PC-9 (cell line): ENCODE results near the gene ZNF148. TPM values are rescaled to one million over a fixed set of nuclear protein-coding genes. Genes with fewer than 3 reads are reported as not detected.

Experiments
- BruUV-seq: library from RNA; stranded (reverse); fragments of 400-500 nt; replicated peaks from 2 replicates; lab custom pipeline; 2021; lab: Mats Ljungman, UMichigan
- CTCF ChIA-PET: fragments of 300-600 bp; sonication (Branson Sonifier 250); formaldehyde crosslinking; loops from one replicate; lab custom pipeline; 2022; ENCODE audit warnings: antibody characterized with exemption; lab: Charles Lee
- POLR2A ChIA-PET: fragments of 300-600 bp; sonication (Branson Sonifier 250); formaldehyde crosslinking; loops from one replicate; lab custom pipeline; 2022; ENCODE audit warnings: antibody characterized with exemption; ENCODE audit not compliant: unreplicated experiment; lab: Charles Lee
- DNase-seq, 2 experiments: peaks; one replicate each; pipeline versions ENCODE4 v3.0.0 to v3.0.0-alpha.2; 2015 to 2022; ENCODE audit warnings: mixed read lengths in 1 of 2
- H2AFZ ChIP-seq: fragments of 200-600 bp; sonication (generic); 2 replicates; pipeline ENCODE4 v1.8.1; 2017; ENCODE audit warnings: antibody characterized with exemption
- H3F3A ChIP-seq: fragments of 200-600 bp; sonication (generic); 2 replicates; pipeline ENCODE4 v1.8.1; 2017; ENCODE audit warnings: antibody characterized with exemption, mild to moderate bottlenecking, low read depth; ENCODE audit not compliant: insufficient read depth
- H3K27ac ChIP-seq: fragments of 200-600 bp; sonication (generic); 2 replicates; pipeline ENCODE4 v1.6.1; 2016; ENCODE audit warnings: mixed run types
- H3K27me3 ChIP-seq: fragments of 200-600 bp; sonication (generic); 2 replicates; pipeline ENCODE4 v1.6.1; 2016; ENCODE audit warnings: low read depth, mixed run types; ENCODE audit not compliant: insufficient read depth
- H3K36me3 ChIP-seq: fragments of 200-600 bp; sonication (generic); 2 replicates; pipeline ENCODE4 v1.6.1; 2016; ENCODE audit warnings: low read depth, mixed run types
- H3K4me1 ChIP-seq: fragments of 200-600 bp; sonication (generic); replicated peaks from 2 replicates; pipeline ENCODE4 v1.6.1; 2016; ENCODE audit warnings: mixed run types; ENCODE audit not compliant: insufficient read depth
- H3K4me2 ChIP-seq: fragments of 200-600 bp; sonication (generic); 2 replicates; pipeline ENCODE4 v1.6.1; 2017; ENCODE audit warnings: mixed run types
- H3K4me3 ChIP-seq: fragments of 200-600 bp; sonication (generic); 2 replicates; pipeline ENCODE4 v1.6.1; 2016; ENCODE audit warnings: mixed run types
- H3K79me2 ChIP-seq: fragments of 200-600 bp; sonication (generic); 2 replicates; pipeline ENCODE4 v1.6.1; 2017; ENCODE audit warnings: low read depth, mixed run types
- H3K9me2 ChIP-seq: fragments of 200-600 bp; sonication (generic); 2 replicates; pipeline ENCODE4 v1.8.1; 2017; ENCODE audit warnings: mild to moderate bottlenecking; ENCODE audit not compliant: insufficient read depth
- H3K9me3 ChIP-seq: fragments of 200-600 bp; sonication (generic); 2 replicates; pipeline ENCODE4 v1.8.1; 2016; ENCODE audit warnings: low read depth; ENCODE audit not compliant: insufficient read depth
- H4K20me1 ChIP-seq: fragments of 200-600 bp; sonication (generic); 2 replicates; pipeline ENCODE4 v1.8.1; 2017; ENCODE audit not compliant: insufficient read depth
- EZH2 ChIP-seq: fragments of 200-600 bp; sonication (generic); IDR thresholded peaks from 2 replicates; pipeline ENCODE4 v1.8.0; 2017; ENCODE audit warnings: antibody characterized with exemption, low read depth
- intact Hi-C: fragments of 100-400 bp; cut with micrococcal nuclease; formaldehyde crosslinking; loops from one replicate; pipeline ENCODE4 v1.10.0; 2022; ENCODE audit not compliant: unreplicated experiment
- total RNA-seq: library from RNA; stranded (reverse); gene quantifications from 2 replicates; pipeline ENCODE4 v1.2.3, GENCODE V29; 2021
- TF ChIP-seq, protein P1 (sequence below): fragments of 200-600 bp; sonication (generic); conservative IDR thresholded peaks from 2 replicates; pipeline ENCODE4 v1.6.1; 2017; ENCODE audit warnings: mixed run types, antibody characterized with exemption, mild to moderate bottlenecking, moderate library complexity

ZNF148 gene
- total RNA-seq, 1 experiment from 2014 or later = 62.6 TPM

GRCh38 chr3:125322917-125323316 lies 52.2 kb downstream of the ZNF148 start:
- H3K36me3 ChIP-seq = peaks cover 24% of the 10 kb centered on the region; the same call in 1 of the 2 replicates
- intact Hi-C loops = no loop called here
- H3K9me3 ChIP-seq = peaks cover 3% of the 10 kb centered on the region; the same call in 1 of the 2 replicates
- DNase-seq = no peak
- no peaks in the 10 kb centered on the region; the same call in none of the 2 replicates for H4K20me1 ChIP-seq
- no peaks in the 10 kb centered on the region for H3K4me1 ChIP-seq
- ChIA-PET CTCF (no interaction called here), POLR2A (no interaction called here)
- no peak overlapping the region for H3K27ac ChIP-seq
- H3K9me2 ChIP-seq = no peaks in the 10 kb centered on the region
- H3K79me2 ChIP-seq = peaks cover 22% of the 10 kb centered on the region; the same call in 1 of the 2 replicates
- no TSS peak for BruUV-seq
- no peak overlapping the region for H3K4me3 ChIP-seq
- TF ChIP-seq, protein P1, sequence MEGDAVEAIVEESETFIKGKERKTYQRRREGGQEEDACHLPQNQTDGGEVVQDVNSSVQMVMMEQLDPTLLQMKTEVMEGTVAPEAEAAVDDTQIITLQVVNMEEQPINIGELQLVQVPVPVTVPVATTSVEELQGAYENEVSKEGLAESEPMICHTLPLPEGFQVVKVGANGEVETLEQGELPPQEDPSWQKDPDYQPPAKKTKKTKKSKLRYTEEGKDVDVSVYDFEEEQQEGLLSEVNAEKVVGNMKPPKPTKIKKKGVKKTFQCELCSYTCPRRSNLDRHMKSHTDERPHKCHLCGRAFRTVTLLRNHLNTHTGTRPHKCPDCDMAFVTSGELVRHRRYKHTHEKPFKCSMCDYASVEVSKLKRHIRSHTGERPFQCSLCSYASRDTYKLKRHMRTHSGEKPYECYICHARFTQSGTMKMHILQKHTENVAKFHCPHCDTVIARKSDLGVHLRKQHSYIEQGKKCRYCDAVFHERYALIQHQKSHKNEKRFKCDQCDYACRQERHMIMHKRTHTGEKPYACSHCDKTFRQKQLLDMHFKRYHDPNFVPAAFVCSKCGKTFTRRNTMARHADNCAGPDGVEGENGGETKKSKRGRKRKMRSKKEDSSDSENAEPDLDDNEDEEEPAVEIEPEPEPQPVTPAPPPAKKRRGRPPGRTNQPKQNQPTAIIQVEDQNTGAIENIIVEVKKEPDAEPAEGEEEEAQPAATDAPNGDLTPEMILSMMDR = no peak
- no peak for TF ChIP-seq EZH2
- no peak overlapping the region for H2AFZ ChIP-seq
- no peaks in the 10 kb centered on the region for H3K27me3 ChIP-seq
- H3F3A ChIP-seq = no peaks in the 10 kb centered on the region; the same call in 1 of the 2 replicates
- no peak overlapping the region for H3K4me2 ChIP-seq

DNA sequence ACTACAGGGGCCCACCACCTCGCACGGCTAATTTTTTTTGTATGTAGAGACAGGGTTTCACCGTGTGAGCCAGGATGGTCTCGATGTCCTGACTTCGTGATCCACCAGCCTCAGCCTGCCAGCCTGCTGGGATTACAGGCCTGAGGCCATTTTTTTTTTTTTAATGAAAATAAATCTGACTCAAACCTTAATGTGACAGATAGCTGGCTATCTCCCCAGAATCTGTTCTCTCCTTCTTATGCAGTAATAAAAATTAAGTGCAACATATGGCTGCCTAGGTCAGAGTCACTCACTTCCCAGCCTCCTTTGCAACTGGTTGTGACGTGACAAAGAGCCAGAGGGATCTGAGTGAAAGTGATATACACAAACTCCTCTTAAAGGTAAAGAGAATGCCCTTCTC lies 53.0 kb downstream of the ZNF148 start:
- POLR2A ChIA-PET = no interaction called here
- TF ChIP-seq, protein P1 = no peak
- TF ChIP-seq EZH2 = no peak
- Histone ChIP-seq H3K79me2 (peaks cover 18% of the 10 kb centered on the region; the same call in 1 of the 2 replicates), H3K9me2 (no peaks in the 10 kb centered on the region), H3K4me1 (no peaks in the 10 kb centered on the region), H3K27ac (no peak overlapping the region), H3F3A (no peaks in the 10 kb centered on the region; the same call in 1 of the 2 replicates), H3K9me3 (peaks cover 6% of the 10 kb centered on the region; the same call in 1 of the 2 replicates), H3K36me3 (peaks cover 20% of the 10 kb centered on the region; the same call in 1 of the 2 replicates), H2AFZ (no peak overlapping the region), H3K27me3 (no peaks in the 10 kb centered on the region), H3K4me2 (no peak overlapping the region), H4K20me1 (no peaks in the 10 kb centered on the region; the same call in 1 of the 2 replicates), H3K4me3 (no peak overlapping the region)
- no TSS peak for BruUV-seq
- CTCF ChIA-PET = no interaction called here
- intact Hi-C loops = no loop called here
- no peak for DNase-seq

DNA sequence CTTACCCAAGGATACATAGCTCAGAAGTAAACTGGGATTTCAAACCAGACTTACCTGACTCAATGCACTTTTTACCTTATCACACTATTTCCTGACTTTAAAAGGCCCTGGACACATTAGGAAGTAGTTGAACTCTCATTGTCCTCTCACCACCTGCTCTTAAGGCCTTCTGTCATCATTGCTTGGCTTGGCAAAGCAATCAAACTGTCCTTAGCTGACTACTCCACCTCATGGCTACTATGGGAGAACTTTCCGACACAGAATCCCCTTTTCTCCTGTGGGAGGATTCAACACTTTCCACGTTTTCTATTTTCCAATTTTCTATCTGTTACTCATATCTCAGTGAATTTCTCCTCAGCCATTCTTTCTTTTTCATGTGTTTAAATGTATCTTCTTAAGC lies 55.4 kb downstream of the ZNF148 start:
- Histone ChIP-seq H3K4me3 (no peak overlapping the region), H2AFZ (no peak overlapping the region), H3K9me2 (no peaks in the 10 kb centered on the region), H3K79me2 (0 out of 2 replicates have a peak, but pooled peaks cover 4% of the 10 kb centered on the region), H3K27me3 (no peaks in the 10 kb centered on the region), H4K20me1 (no peaks in the 10 kb centered on the region; the same call in 1 of the 2 replicates), H3K4me1 (no peaks in the 10 kb centered on the region), H3K9me3 (peaks cover 8% of the 10 kb centered on the region; the same call in 1 of the 2 replicates), H3F3A (0 out of 2 replicates have a peak, but pooled peaks cover 6% of the 10 kb centered on the region), H3K36me3 (peaks cover 11% of the 10 kb centered on the region; the same call in 1 of the 2 replicates), H3K4me2 (no peak overlapping the region), H3K27ac (no peak overlapping the region)
- POLR2A ChIA-PET = interaction anchor here (0.6 kb wide), 1 partner anchor 69 kb away, joined by 3 read pairs; no protein-coding TSS in a partner anchor
- CTCF ChIA-PET = interaction anchor here (0.6 kb wide), 1 partner anchor 55 kb away, joined by 7 read pairs; no protein-coding TSS in a partner anchor
- no peak for TF ChIP-seq EZH2
- TF ChIP-seq, protein P1 = no peak
- no peak for DNase-seq
- intact Hi-C loops = no loop called here
- no TSS peak for BruUV-seq
